A549 (cell line): Measurements from ENCODE around the gene DLGAP1.

ENCODE experiments used
- EP300 ChIP-seq, 2 experiments: fragments of >200 bp; sonication (Bioruptor Twin); formaldehyde crosslinking; IDR thresholded peaks; 2 replicates in 1 of 2; 3 replicates in 1 of 2; pipeline ENCODE4 v1.6.1; 2016 to 2017
- POLR2A ChIP-seq: IDR thresholded peaks from 2 replicates; pipeline ENCODE4 v1.6.1; 2012; ENCODE audit warnings: mild to moderate bottlenecking, low read length
- ZC3H11A ChIP-seq: fragments of 450-650 bp; IDR thresholded peaks from 2 replicates; pipeline ENCODE4 v1.6.1; 2014; ENCODE audit warnings: antibody characterized with exemption, mild to moderate bottlenecking
- TF ChIP-seq, protein P1 (sequence below): fragments of >200 bp; sonication (Bioruptor Twin); formaldehyde crosslinking; IDR thresholded peaks from 3 replicates; pipeline ENCODE4 v1.5.1; 2016

GRCh38 chr18:4017480-4017879, 437.6 kb downstream of the DLGAP1 start:
- TF ChIP-seq, protein P1, sequence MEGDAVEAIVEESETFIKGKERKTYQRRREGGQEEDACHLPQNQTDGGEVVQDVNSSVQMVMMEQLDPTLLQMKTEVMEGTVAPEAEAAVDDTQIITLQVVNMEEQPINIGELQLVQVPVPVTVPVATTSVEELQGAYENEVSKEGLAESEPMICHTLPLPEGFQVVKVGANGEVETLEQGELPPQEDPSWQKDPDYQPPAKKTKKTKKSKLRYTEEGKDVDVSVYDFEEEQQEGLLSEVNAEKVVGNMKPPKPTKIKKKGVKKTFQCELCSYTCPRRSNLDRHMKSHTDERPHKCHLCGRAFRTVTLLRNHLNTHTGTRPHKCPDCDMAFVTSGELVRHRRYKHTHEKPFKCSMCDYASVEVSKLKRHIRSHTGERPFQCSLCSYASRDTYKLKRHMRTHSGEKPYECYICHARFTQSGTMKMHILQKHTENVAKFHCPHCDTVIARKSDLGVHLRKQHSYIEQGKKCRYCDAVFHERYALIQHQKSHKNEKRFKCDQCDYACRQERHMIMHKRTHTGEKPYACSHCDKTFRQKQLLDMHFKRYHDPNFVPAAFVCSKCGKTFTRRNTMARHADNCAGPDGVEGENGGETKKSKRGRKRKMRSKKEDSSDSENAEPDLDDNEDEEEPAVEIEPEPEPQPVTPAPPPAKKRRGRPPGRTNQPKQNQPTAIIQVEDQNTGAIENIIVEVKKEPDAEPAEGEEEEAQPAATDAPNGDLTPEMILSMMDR: peak; percentile 27; the same call in 2 of the 3 replicates
- TF ChIP-seq POLR2A (no peak), ZC3H11A (no peak), EP300 (IDR thresholded peaks at IDR 0.05) (no peak)
